Epithelial cell of esophagus (primary cell): ENCODE data around the gene FNDC10.

ENCODE experiments used
- DNase-seq: peaks from one replicate; pipeline ENCODE4 v3.0.0; 2010; ENCODE audit warnings: low read depth
- H3K4me3 ChIP-seq: 2 replicates; pipeline ENCODE4 v1.5.1; 2011; ENCODE audit warnings: mild to moderate bottlenecking, low read length, control low read depth
- TF ChIP-seq, protein P1 (sequence below): IDR thresholded peaks from 2 replicates; pipeline ENCODE4 v1.5.1; 2011; ENCODE audit warnings: low read depth, mild to moderate bottlenecking, low read length, control low read depth, inconsistent platforms; ENCODE audit not compliant: insufficient read depth; ENCODE audit errors: missing control alignments

The FNDC10 gene

DNA sequence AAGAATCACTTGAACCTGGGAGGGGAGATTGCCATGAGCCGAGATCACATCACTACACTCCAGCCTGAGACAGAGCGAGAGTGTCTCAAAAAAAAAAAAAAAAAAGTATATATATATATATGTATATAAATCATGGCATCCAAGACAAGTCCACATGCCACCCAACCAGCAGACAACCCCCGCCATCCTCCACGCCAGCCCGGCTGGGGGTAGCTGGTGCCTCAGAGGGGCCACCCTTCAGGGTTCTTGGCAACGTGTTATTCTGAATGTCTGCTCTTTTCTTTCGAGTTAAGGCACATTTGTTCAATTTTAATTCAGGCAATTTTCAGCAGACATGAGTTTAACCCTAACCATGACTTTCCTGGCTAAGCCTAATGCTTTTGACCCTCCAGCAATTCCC is 49.8 kb downstream of the FNDC10 start:
- TF ChIP-seq, protein P1, sequence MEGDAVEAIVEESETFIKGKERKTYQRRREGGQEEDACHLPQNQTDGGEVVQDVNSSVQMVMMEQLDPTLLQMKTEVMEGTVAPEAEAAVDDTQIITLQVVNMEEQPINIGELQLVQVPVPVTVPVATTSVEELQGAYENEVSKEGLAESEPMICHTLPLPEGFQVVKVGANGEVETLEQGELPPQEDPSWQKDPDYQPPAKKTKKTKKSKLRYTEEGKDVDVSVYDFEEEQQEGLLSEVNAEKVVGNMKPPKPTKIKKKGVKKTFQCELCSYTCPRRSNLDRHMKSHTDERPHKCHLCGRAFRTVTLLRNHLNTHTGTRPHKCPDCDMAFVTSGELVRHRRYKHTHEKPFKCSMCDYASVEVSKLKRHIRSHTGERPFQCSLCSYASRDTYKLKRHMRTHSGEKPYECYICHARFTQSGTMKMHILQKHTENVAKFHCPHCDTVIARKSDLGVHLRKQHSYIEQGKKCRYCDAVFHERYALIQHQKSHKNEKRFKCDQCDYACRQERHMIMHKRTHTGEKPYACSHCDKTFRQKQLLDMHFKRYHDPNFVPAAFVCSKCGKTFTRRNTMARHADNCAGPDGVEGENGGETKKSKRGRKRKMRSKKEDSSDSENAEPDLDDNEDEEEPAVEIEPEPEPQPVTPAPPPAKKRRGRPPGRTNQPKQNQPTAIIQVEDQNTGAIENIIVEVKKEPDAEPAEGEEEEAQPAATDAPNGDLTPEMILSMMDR = no peak
- H3K4me3 ChIP-seq = no peak overlapping the region
- DNase-seq = no peak

DNA sequence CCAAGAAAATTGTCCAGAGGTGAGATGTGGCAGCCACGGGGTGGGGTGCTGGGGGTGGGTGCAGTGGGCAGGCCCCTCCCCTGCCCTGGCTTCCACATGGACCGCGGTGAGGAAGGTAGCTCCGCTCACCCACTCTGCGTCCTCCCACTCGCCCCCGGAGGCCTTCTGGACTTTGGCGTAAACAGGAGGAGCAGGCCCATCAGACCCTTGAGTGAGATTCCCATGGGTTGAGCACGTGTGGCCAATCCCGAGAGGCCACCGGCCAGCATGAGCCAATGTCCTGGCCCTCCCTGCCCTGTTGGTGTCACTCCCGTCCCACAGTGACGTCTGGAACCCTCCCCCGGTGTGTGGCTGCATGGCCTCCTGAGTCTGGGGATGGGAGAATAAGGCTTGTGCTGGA is 51.3 kb downstream of the FNDC10 start:
- H3K4me3 ChIP-seq = no peak overlapping the region
- no peak for DNase-seq
- TF ChIP-seq, protein P1 = no peak
